Liver (tissue), 9 donors: ENCODE data around the gene HLA-F. TPM values are rescaled to one million over a fixed set of nuclear protein-coding genes. Genes with fewer than 3 reads are reported as not detected.

Experiments used
- DNase-seq: peaks from one replicate; pipeline ENCODE4 v3.0.0-alpha.2; 2017; ENCODE audit warnings: low spot score
- H3K27ac ChIP-seq, 2 donors: one replicate each; pipeline ENCODE4 v1.7.0; 2013; ENCODE audit warnings: inconsistent platforms in 2 of 2, low read length in 2 of 2, control low read depth in 1 of 2, low read depth in 1 of 2, mild to moderate bottlenecking in 1 of 2
- H3K27me3 ChIP-seq, 4 donors: one replicate each; pipeline versions ENCODE4 v1.6.1 to v1.7.0; 2013; ENCODE audit warnings: low read length in 3 of 4, inconsistent platforms in 1 of 4, mild to moderate bottlenecking in 1 of 4, moderate library complexity in 1 of 4; ENCODE audit not compliant: control insufficient read depth in 4 of 4, insufficient read depth in 4 of 4
- H3K36me3 ChIP-seq, 4 donors: one replicate each; pipeline versions ENCODE4 v1.6.1 to v1.7.0; 2013; ENCODE audit warnings: low read length in 3 of 4, mild to moderate bottlenecking in 3 of 4, low read depth in 1 of 4, moderate library complexity in 1 of 4; ENCODE audit not compliant: control insufficient read depth in 4 of 4, insufficient read depth in 3 of 4
- H3K4me1 ChIP-seq, 4 donors: one replicate each; pipeline versions ENCODE4 v1.6.1 to v1.7.0; 2013; ENCODE audit warnings: low read length in 3 of 4, mild to moderate bottlenecking in 3 of 4, moderate library complexity in 1 of 4; ENCODE audit not compliant: control insufficient read depth in 4 of 4, insufficient read depth in 4 of 4
- H3K4me3 ChIP-seq, 3 donors: one replicate each; pipeline versions ENCODE4 v1.6.1 to v1.7.0; 2013; ENCODE audit warnings: low read length in 3 of 3, control low read depth in 1 of 3, low read depth in 1 of 3, mild to moderate bottlenecking in 1 of 3
- H3K9ac ChIP-seq, 2 donors: one replicate each; pipeline ENCODE4 v1.7.0; 2013; ENCODE audit warnings: low read length in 2 of 2, mild to moderate bottlenecking in 2 of 2, moderate library complexity in 2 of 2, control low read depth in 1 of 2, low read depth in 1 of 2
- H3K9me3 ChIP-seq, 4 donors: one replicate each; pipeline versions ENCODE4 v1.6.1 to v1.7.0; 2013; ENCODE audit warnings: low read length in 3 of 4; ENCODE audit not compliant: control insufficient read depth in 4 of 4
- ATF3 ChIP-seq: IDR thresholded peaks from 2 replicates; pipeline ENCODE4 v1.6.1; 2016; ENCODE audit warnings: antibody characterized with exemption
- EGR1 ChIP-seq, 2 donors: IDR thresholded peaks; 2 replicates each; pipeline ENCODE4 v1.6.1; 2016 to 2018; ENCODE audit warnings: antibody characterized with exemption in 2 of 2, low read depth in 2 of 2
- FOXA1 ChIP-seq: IDR thresholded peaks from 2 replicates; pipeline ENCODE4 v1.6.1; 2016; ENCODE audit warnings: antibody characterized with exemption
- GABPA ChIP-seq, 2 donors: IDR thresholded peaks in 1 of 2; conservative IDR thresholded peaks in 1 of 2; 2 replicates each; pipeline ENCODE4 v1.6.1; 2016; ENCODE audit warnings: antibody characterized with exemption in 2 of 2, mild to moderate bottlenecking in 1 of 2, moderate library complexity in 1 of 2
- HNF4A ChIP-seq, 2 donors: conservative IDR thresholded peaks; 2 replicates each; pipeline ENCODE4 v1.6.1; 2016; ENCODE audit warnings: antibody characterized with exemption in 2 of 2, mild to moderate bottlenecking in 2 of 2
- HNF4G ChIP-seq: IDR thresholded peaks from 2 replicates; pipeline ENCODE4 v1.6.1; 2016; ENCODE audit warnings: antibody characterized with exemption
- JUND ChIP-seq, 2 donors: IDR thresholded peaks; 2 replicates each; pipeline ENCODE4 v1.6.1; 2016; ENCODE audit warnings: antibody characterized with exemption in 2 of 2
- NR2F2 ChIP-seq: IDR thresholded peaks from 2 replicates; pipeline ENCODE4 v1.6.1; 2016; ENCODE audit warnings: antibody characterized with exemption
- RAD21 ChIP-seq, 2 donors: IDR thresholded peaks; 2 replicates each; pipeline ENCODE4 v1.6.1; 2016; ENCODE audit warnings: antibody characterized with exemption in 2 of 2, mild to moderate bottlenecking in 2 of 2
- SP1 ChIP-seq: IDR thresholded peaks from 2 replicates; pipeline ENCODE4 v1.6.1; 2018; ENCODE audit warnings: antibody characterized with exemption, mild to moderate bottlenecking
- YY1 ChIP-seq: IDR thresholded peaks from 2 replicates; pipeline ENCODE4 v1.6.1; 2016; ENCODE audit warnings: antibody characterized with exemption, mild to moderate bottlenecking
- WGBS: extraction: QIAGEN DNeasy Blood & Tissue Kit; methylation state at CpG from one replicate; pipeline ENCODE4 v1.1.7; 2013; 5-methylcytosine and 5-hydroxymethylcytosine counted together
- polyA plus RNA-seq, 2 donors: library from polyadenylated mRNA; stranded (reverse) in 1 of 2; unstranded in 1 of 2; fragments of 200-250 nt in 1 of 2; fragments of >200 nt in 1 of 2; fragmentation: Nextera tagmentation in 1 of 2; extraction: Ambion mirVana in 1 of 2; gene quantifications; one replicate each; pipeline versions ENCODE4 v1.2.1 to v1.2.3, GENCODE V29; 2013 to 2015
- total RNA-seq, 2 donors: library from RNA; depleted of rRNA; stranded (reverse); fragments of >200 nt; gene quantifications; one replicate each; pipeline ENCODE4 v1.2.3, GENCODE V29; 2014
- TF ChIP-seq, protein P1 (sequence below): IDR thresholded peaks from 2 replicates; pipeline ENCODE4 v1.6.1; 2016; ENCODE audit warnings: antibody characterized with exemption
- TF ChIP-seq, protein P2 (sequence below): IDR thresholded peaks from 2 replicates; pipeline ENCODE4 v1.6.1; 2016; ENCODE audit warnings: antibody characterized with exemption
- TF ChIP-seq, protein P3 (sequence below): fragments of 150-350 bp; IDR thresholded peaks from 2 replicates; pipeline ENCODE4 v1.5.1; 2017; ENCODE audit warnings: improper control_type of control experiment, low read depth, low read length; ENCODE audit not compliant: missing input control
- TF ChIP-seq, protein P4 (sequence below): IDR thresholded peaks from 2 replicates; pipeline ENCODE4 v1.6.1; 2016; ENCODE audit warnings: antibody characterized with exemption, mild to moderate bottlenecking
- donor health status: healthy.
- donor health status: healthy.
- donor health status: healthy.
- donor health status: healthy.
- donor health status: healthy.

HLA-F gene
- total and polyA plus RNA-seq, 4 donors, result 12.1 to 53.0 (median 31.8) TPM

DNA sequence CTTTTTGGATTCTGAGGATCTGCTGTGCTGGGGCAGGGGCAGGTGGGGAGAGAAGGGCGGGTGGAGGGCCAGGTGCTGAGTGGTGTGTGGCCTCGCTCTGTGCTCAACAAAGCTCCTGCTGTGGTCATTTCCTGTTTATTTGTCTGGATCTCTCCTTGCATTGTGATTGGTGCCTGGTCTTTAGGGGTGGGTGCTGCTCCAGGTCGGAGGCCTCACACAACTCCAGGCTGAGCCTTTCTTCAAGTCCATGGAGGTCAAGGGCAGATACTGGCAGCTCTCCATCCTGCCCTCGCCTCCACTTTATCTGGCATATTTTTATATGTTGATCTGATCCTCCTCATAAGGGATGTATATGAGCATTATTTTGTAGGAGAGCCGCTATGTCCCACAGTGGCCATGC, 36.2 kb downstream of the HLA-F start:
- no peak overlapping the region for H3K4me3 ChIP-seq
- H3K36me3 ChIP-seq, result no peaks in the 10 kb centered on the region
- H3K9ac ChIP-seq, result no peak overlapping the region
- TF ChIP-seq NR2F2, result peak; percentile 7
- TF ChIP-seq, protein P1, sequence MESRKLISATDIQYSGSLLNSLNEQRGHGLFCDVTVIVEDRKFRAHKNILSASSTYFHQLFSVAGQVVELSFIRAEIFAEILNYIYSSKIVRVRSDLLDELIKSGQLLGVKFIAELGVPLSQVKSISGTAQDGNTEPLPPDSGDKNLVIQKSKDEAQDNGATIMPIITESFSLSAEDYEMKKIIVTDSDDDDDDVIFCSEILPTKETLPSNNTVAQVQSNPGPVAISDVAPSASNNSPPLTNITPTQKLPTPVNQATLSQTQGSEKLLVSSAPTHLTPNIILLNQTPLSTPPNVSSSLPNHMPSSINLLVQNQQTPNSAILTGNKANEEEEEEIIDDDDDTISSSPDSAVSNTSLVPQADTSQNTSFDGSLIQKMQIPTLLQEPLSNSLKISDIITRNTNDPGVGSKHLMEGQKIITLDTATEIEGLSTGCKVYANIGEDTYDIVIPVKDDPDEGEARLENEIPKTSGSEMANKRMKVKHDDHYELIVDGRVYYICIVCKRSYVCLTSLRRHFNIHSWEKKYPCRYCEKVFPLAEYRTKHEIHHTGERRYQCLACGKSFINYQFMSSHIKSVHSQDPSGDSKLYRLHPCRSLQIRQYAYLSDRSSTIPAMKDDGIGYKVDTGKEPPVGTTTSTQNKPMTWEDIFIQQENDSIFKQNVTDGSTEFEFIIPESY, result no peak
- DNase-seq, result peak; percentile 23
- WGBS, result 82% methylated on average over 5 of the region's 5 CpGs
- H3K4me1 ChIP-seq, result no peaks in the 10 kb centered on the region
- no peak overlapping the region for H3K27ac ChIP-seq
- H3K27me3 ChIP-seq, result no peaks in the 10 kb centered on the region
- no peaks in the 10 kb centered on the region for H3K9me3 ChIP-seq

DNA sequence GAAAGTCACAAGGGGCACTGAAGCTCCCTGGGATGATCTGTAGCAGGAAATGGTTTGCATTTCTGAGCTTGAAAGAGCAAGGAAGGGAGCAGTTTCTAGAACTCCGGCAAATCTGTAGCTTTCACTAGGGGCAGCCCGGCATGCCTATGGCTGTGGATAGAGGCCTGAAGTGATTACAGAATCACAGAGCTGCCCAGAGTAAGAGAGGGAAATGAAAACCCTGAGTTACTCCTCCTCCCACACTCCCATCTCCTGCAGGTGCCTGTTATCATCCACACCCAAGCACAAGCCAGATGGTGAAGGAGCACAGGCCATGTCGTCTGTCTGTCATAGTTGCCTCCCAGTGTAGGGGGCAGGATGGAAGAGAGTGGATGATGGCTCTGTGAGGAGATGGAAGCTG, 37.1 kb downstream of the HLA-F start:
- Histone ChIP-seq H3K36me3 (no peaks in the 10 kb centered on the region), H3K4me1 (no peaks in the 10 kb centered on the region), H3K9me3 (no peaks in the 10 kb centered on the region), H3K27ac (no peak overlapping the region), H3K27me3 (no peaks in the 10 kb centered on the region), H3K4me3 (no peak overlapping the region), H3K9ac (no peak overlapping the region)
- 67% methylated on average over 3 of the region's 3 CpGs for WGBS
- TF ChIP-seq EGR1 (IDR thresholded peaks at IDR 0.05; ENCODE audit: low read depth in 2 of 2) (no peak), ATF3 (no peak), FOXA1 (no peak), JUND (IDR thresholded peaks at IDR 0.05) (no peak), NR2F2 (no peak), GABPA (IDR thresholded peaks at IDR 0.05 in 1 of 2, conservative IDR thresholded peaks at IDR 0.05 in 1 of 2) (no peak), SP1 (no peak), HNF4G (no peak), RAD21 (IDR thresholded peaks at IDR 0.05) (no peak), HNF4A (conservative IDR thresholded peaks at IDR 0.05) (no peak), YY1 (no peak)
- TF ChIP-seq, protein P1, result no peak
- TF ChIP-seq, protein P2, sequence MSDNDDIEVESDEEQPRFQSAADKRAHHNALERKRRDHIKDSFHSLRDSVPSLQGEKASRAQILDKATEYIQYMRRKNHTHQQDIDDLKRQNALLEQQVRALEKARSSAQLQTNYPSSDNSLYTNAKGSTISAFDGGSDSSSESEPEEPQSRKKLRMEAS, result no peak
- TF ChIP-seq, protein P3, sequence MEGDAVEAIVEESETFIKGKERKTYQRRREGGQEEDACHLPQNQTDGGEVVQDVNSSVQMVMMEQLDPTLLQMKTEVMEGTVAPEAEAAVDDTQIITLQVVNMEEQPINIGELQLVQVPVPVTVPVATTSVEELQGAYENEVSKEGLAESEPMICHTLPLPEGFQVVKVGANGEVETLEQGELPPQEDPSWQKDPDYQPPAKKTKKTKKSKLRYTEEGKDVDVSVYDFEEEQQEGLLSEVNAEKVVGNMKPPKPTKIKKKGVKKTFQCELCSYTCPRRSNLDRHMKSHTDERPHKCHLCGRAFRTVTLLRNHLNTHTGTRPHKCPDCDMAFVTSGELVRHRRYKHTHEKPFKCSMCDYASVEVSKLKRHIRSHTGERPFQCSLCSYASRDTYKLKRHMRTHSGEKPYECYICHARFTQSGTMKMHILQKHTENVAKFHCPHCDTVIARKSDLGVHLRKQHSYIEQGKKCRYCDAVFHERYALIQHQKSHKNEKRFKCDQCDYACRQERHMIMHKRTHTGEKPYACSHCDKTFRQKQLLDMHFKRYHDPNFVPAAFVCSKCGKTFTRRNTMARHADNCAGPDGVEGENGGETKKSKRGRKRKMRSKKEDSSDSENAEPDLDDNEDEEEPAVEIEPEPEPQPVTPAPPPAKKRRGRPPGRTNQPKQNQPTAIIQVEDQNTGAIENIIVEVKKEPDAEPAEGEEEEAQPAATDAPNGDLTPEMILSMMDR, result no peak
- TF ChIP-seq, protein P4, sequence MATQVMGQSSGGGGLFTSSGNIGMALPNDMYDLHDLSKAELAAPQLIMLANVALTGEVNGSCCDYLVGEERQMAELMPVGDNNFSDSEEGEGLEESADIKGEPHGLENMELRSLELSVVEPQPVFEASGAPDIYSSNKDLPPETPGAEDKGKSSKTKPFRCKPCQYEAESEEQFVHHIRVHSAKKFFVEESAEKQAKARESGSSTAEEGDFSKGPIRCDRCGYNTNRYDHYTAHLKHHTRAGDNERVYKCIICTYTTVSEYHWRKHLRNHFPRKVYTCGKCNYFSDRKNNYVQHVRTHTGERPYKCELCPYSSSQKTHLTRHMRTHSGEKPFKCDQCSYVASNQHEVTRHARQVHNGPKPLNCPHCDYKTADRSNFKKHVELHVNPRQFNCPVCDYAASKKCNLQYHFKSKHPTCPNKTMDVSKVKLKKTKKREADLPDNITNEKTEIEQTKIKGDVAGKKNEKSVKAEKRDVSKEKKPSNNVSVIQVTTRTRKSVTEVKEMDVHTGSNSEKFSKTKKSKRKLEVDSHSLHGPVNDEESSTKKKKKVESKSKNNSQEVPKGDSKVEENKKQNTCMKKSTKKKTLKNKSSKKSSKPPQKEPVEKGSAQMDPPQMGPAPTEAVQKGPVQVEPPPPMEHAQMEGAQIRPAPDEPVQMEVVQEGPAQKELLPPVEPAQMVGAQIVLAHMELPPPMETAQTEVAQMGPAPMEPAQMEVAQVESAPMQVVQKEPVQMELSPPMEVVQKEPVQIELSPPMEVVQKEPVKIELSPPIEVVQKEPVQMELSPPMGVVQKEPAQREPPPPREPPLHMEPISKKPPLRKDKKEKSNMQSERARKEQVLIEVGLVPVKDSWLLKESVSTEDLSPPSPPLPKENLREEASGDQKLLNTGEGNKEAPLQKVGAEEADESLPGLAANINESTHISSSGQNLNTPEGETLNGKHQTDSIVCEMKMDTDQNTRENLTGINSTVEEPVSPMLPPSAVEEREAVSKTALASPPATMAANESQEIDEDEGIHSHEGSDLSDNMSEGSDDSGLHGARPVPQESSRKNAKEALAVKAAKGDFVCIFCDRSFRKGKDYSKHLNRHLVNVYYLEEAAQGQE, result no peak
- peak; percentile 14 for DNase-seq
